OCI-LY1 (cell line): ENCODE measurements around the gene OR1I1.

Experiments
- CTCF ChIP-seq: fragments of 200-600 bp; sonication (generic), shearing (Covaris generic); IDR thresholded peaks from 2 replicates; pipeline ENCODE4 v1.5.1; 2017; ENCODE audit warnings: mild to moderate bottlenecking, antibody characterized with exemption, low read length, moderate library complexity, mixed read lengths
- EZH2 ChIP-seq: fragments of 200-600 bp; sonication (generic), shearing (Covaris generic); IDR thresholded peaks from 2 replicates; pipeline ENCODE4 v1.8.0; 2017; ENCODE audit warnings: borderline replicate concordance, mixed run types, mild to moderate bottlenecking, antibody characterized with exemption, low read length, moderate library complexity, mixed read lengths

DNA sequence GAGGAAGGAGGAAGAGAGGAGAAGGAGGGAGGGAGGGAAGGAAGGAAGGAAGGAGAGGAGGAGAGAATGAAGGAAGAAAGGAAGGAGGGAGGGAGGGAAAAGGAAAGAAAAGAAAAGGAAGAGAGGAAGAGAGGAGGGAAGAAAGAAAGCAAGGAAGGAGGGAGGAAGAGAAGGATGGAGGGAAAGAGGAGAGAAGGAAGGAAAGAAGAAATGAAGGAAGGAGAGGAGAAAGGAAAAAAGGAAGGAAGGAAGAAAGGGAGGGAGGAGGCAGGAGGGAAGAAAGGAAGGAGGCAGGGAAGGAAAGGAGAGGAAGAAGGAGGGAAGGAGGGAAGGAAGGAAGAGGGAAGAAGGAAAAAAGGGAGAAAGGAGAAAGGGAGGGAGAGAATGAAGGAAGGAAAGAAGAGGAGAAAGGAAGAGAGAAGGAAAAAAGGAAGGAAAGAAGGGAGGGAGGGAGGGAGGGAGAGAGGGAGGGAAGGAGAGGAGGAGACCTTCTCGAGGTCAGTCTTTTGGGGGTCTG is 46.2 kb upstream of the OR1I1 start:
- TF ChIP-seq CTCF (no peak), EZH2 (no peak)
